GM21515 (cell line): ENCODE data around the gene PRB2.
"Not testable (repeated sequence)": the region's sequence is repeated elsewhere in the genome, so short reads cannot be mapped to it uniquely, and the experiment has no call there.

Source experiments
- ATAC-seq: cut with Tn5 transposase; IDR thresholded peaks from one replicate; pipeline ENCODE4 v1.9.1; 2021; ENCODE audit not compliant: unreplicated experiment

Gene PRB2

GRCh38 chr12:11395467-11395866, at the start of gene PRB2:
TSS of gene PRB2 (minus strand) at chr12:11395567. CDS start at chr12:11395529, 38 bp downstream.
- ATAC-seq = not testable (repeated sequence)

DNA sequence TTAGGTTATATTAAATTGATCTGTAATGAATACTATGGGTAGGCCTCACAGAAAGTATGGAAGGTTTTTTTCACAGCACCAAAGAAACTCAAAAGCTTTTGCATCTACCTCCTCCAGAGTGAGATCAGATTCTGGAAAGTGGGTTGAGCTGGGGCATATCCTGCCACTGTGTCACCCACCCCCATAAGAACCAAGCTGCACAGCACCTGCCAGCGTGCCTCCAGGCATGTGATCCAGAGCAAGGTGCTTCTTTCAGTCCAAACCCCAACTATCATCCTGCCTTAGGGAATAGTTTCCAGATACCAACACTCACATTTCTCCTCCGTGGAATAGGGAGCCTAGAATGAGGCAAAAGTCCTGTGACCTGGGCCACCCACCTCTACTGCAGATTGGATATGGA, 42.6 kb upstream of the PRB2 start:
- ATAC-seq = no peak

DNA sequence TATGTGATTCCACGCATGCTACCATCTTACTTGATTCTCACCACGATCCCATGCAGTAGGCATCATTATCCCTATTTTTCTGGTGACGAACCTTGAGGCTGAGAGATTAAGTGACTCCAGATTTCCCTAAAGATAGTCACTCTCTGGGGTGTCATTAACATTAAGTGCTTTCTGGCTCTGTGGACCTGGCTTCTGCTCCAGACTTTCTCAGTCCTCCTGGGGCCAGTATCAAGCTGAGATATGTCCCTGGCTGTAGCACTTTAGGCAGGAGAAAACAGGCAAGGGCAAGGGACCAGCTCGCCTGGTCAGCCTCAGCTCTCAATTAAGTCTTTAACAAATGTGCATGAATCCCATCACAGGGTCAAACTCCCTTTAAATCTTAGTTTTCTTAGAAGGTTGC, 38.3 kb upstream of the PRB2 start:
- ATAC-seq = no peak

DNA sequence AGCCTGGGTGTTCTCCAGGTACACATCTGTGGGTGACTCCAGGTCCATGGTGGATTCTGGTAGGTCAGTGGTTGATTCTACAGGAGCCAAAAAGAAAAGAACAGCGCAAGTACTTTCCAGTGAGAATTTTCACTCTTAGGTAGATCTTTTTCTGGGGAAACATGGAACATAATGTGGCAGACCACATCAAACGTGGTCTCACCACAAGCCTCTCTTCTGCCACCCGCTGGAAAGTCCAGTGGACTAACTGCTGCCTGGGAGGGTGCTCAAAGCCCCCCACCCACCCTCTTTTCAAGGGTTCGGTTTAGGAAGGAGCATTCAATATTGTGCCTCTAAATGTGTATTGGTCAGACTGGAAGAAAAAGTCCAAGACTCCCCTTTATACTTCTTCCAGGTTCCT, 36.1 kb upstream of the PRB2 start:
- ATAC-seq = no peak

GRCh38 chr12:11427341-11427740, 32.0 kb upstream of the PRB2 start:
- ATAC-seq = no peak

GRCh38 chr12:11412731-11413130, 17.4 kb upstream of the PRB2 start:
- no peak for ATAC-seq

DNA sequence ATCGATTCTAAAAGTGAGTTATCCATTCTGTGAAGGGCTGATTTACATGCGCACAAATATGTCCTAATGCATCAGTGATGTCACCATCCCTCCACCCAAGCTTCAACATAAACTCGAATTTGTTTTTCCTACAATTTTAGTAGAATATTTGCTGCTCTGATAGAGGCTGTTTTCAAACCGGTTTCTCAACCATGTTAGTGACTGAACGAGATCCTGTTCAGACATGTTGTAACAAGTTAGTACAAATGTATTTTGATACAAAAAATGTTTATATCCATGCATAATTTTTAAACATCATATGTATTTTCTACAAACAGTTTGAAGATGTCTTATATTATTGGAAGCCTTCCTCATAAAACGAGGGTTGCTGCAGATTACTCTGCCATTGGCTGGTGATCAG, 12.7 kb upstream of the PRB2 start:
- no peak for ATAC-seq

DNA sequence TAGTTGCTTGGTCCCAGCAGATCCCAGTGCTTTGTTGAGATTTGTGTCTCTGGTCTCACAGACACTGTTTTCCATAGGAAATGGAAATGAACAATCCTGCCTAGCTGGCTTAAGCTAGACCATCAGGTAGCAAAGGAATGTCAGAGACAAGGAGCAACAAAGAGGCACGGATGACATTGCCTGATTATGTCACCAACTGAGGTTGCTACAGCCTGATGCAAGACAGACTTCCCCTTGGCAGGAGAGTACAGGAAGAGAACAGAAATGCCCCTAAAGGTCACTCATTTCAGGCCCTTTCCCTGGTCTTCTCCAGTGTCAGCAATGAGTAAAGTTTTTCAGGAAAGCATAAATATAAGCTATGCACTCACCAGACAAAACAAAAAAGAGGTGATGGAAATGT, 2.0 kb upstream of the PRB2 start:
- no peak for ATAC-seq

DNA sequence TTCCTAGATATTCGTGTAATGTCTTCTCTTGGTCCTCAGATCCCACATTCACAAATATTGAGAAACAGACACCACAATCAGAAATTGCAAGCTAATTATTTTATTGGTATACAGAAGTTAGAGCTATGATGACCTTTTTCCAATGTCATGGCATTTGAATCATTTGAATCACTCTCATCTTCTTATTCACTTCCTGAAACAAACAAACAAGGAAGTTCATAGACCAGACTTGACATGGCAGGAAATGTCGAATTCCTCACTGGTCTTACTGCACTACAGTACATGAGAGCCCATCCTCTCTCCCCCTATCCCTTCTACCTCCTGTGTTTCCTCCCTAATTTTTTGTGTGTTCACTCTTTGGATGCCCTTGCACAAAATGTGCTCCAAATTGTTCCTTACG, 3.9 kb downstream of the PRB2 start:
- ATAC-seq = not testable (repeated sequence)

- ATAC-seq = not testable (repeated sequence)
These were observed 17.9 kb downstream of the PRB2 start for GRCh38 chr12:11377420-11377819.

DNA sequence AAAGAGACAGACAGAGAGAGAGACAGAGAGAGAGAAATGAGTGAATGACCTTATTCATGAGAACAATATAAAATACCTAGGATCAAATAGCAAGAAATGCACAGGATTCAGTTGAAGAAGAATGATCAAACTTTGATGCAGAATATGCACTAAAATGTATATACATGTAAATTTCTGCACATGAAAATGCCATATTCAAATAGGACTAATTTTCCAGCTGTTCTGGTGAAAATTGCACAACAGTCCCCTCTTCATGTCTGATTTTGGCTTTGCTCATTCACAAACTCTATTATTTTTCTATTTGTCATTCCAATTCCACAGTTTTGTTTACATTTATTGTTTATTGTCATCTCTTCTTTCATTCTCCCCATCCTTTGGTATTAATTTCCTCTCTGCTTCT, 34.2 kb downstream of the PRB2 start:
- ATAC-seq = no peak

DNA sequence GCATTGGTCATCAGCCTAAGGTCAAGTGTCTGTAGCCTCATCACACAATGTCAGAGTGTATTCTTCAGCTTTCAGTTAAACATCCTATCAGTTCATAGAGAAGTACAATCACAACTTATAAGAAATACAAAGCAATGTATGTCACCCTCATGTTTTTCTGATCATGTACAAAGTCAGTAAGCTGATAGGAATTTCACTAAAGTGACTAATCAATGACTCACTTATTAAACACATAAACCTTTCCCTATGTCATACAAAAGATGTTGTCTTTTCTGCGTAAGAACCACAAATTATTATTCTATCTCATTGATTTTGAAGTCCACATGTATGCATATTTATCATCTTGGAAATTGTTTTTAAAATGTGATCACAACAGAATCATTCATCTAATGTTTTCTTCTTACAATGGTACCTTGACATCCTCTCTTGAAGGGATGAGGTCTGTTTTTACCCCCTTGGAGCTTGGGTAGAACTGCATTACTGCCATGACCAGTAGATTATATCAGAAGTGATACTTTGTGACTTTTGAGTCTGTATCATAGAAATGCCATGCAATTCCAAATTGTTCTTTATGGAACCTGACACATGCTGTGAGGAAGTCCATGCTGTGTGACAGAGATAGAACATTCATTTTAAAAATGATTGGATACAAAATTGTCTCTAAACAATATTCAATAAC, 35.0 kb downstream of the PRB2 start:
- ATAC-seq = not testable (repeated sequence)

DNA sequence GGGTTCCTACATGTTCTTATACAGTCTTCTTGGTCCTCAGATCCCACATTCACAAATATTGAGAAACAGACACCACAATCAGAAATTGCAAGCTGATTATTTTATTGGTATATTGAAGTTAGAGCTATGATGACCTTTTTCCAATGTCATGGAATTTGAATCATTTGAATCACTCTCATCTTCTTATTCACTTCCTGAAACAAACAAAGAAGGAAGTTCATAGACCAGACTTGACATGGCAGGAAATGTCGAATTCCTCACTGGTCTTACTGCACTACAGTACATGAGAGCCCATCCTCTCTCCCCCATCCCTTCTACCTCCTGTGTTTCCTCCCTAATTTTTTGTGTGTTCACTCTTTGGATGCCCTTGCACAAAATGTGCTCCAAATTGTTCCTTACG, 43.6 kb downstream of the PRB2 start:
- not testable (repeated sequence) for ATAC-seq

GRCh38 chr12:11348439-11348838, 46.9 kb downstream of the PRB2 start:
- ATAC-seq = no peak

DNA sequence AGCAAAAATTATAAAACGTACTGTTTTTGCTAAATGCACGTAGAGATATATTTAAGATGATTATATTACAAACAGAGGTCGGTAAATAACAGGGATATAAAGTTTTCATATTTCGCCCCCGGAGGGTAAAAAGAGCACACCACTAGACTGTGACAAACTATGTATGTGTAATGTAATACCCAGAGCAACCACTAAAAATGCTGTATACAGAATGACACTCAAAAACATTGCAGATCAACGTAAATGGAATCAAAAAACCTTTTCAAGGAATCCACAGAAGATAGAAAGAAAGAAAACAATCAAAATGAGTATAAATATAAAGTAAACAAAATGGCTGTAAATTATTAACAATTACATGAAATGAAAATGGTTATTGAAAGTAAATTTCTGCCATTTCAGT, 47.6 kb downstream of the PRB2 start:
- ATAC-seq = no peak

DNA sequence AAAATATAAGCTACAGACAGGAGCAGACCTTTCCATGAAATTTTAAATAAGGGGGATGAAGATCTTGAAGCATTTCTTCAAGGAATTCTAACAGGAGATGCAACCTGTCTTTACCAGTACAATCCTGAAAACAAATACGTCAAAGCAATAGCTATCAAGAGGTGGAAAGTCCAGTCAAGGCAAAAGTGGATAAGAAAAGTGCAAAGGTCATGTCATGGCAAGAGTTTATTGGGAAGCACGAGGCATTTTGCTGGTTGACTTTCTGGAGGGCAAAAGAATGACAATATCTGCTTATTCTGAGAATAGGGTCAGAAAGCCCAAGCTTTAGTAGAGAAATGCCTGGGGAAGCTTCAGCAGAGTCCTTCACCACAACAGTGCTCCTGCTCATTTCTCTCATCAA, 50.9 kb downstream of the PRB2 start:
- no peak for ATAC-seq
